K562 (cell line): ENCODE data around the gene DCUN1D3. TPM values are rescaled to one million over a fixed set of nuclear protein-coding genes. Genes with fewer than 3 reads are reported as not detected.

Experiments
- CBX5 ChIP-seq: IDR thresholded peaks from 2 replicates; pipeline ENCODE4 v1.6.1; 2014; ENCODE audit warnings: low read depth, borderline replicate concordance
- CREM ChIP-seq: IDR thresholded peaks from 2 replicates; pipeline ENCODE4 v1.6.1; 2014; ENCODE audit warnings: antibody characterized with exemption, low read depth
- EP400 ChIP-seq: fragments of 450-650 bp; IDR thresholded peaks from 2 replicates; pipeline ENCODE4 v1.6.1; 2017; ENCODE audit warnings: antibody characterized with exemption, mild to moderate bottlenecking, moderate library complexity
- FOXJ2 ChIP-seq: fragments of 200-800 bp; sonication (Bioruptor generic); IDR thresholded peaks from 2 replicates; pipeline ENCODE4 v1.6.1; 2016; ENCODE audit warnings: missing genetic modification characterization, missing compliant biosample characterization
- FOXP1 ChIP-seq: sonication (generic); formaldehyde crosslinking; IDR thresholded peaks from 2 replicates; pipeline ENCODE4 v1.8.0; 2022; ENCODE audit warnings: mild to moderate bottlenecking, missing genetic modification reagents
- FUS ChIP-seq: fragments of 200-400 bp; formaldehyde crosslinking; optimal IDR thresholded peaks from 2 replicates; pipeline ENCODE3; 2017; ENCODE audit warnings: low read depth, low read length
- HIVEP1 ChIP-seq: fragments of 250-450 bp; sonication (Bioruptor Pico); IDR thresholded peaks from 2 replicates; pipeline ENCODE4 v1.4.0; 2020; ENCODE audit warnings: mild to moderate bottlenecking
- KLF10 ChIP-seq: fragments of 250-450 bp; sonication (Bioruptor Pico); IDR thresholded peaks from 2 replicates; pipeline ENCODE4 v1.6.1; 2021; ENCODE audit warnings: matching md5 sums
- LCOR ChIP-seq: sonication (generic); formaldehyde crosslinking; IDR thresholded peaks from 2 replicates; pipeline ENCODE4 v1.8.0; 2022; ENCODE audit warnings: mild to moderate bottlenecking, missing genetic modification reagents
- MCM3 ChIP-seq: fragments of 450-650 bp; IDR thresholded peaks from 2 replicates; pipeline ENCODE4 v1.6.1; 2016
- POLR2A ChIP-seq: fragments of 450-650 bp; conservative IDR thresholded peaks from 2 replicates; pipeline ENCODE4 v1.6.1; 2016
- POLR2B ChIP-seq: fragments of 450-650 bp; IDR thresholded peaks from 2 replicates; pipeline ENCODE4 v1.6.1; 2018; ENCODE audit warnings: low read depth; ENCODE audit not compliant: partially characterized antibody
- SIX5 ChIP-seq, 2 experiments: IDR thresholded peaks; 2 replicates each; pipeline ENCODE4 v1.6.1; 2011; ENCODE audit warnings: low read length in 2 of 2, borderline replicate concordance in 1 of 2, low read depth in 1 of 2, mild to moderate bottlenecking in 1 of 2, moderate library complexity in 1 of 2; ENCODE audit not compliant: insufficient read depth in 1 of 2
- SMARCB1 ChIP-seq: IDR thresholded peaks from 2 replicates; pipeline ENCODE4 v1.6.1; 2011; ENCODE audit warnings: improper control_type of control experiment, low read depth; ENCODE audit not compliant: insufficient read length
- SMARCC2 ChIP-seq: fragments of 450-650 bp; IDR thresholded peaks from 2 replicates; pipeline ENCODE4 v1.6.1; 2017; ENCODE audit warnings: antibody characterized with exemption, moderate library complexity, mild to moderate bottlenecking, low read depth
- U2AF1 ChIP-seq: fragments of 200-400 bp; formaldehyde crosslinking; optimal IDR thresholded peaks from 2 replicates; pipeline ENCODE3; 2017; ENCODE audit warnings: mild to moderate bottlenecking, low read depth, low read length, moderate library complexity
- ZBTB17 ChIP-seq: fragments of 450-650 bp; formaldehyde crosslinking; IDR thresholded peaks from 2 replicates; pipeline ENCODE4 v1.4.0; 2020; ENCODE audit warnings: mild to moderate bottlenecking
- ZNF165 ChIP-seq: fragments of 250-450 bp; sonication (Bioruptor Pico); IDR thresholded peaks from 2 replicates; pipeline ENCODE4 v1.4.0; 2020; ENCODE audit warnings: borderline replicate concordance
- ZNF79 ChIP-seq: fragments of 250-450 bp; sonication (Bioruptor Pico); IDR thresholded peaks from 2 replicates; pipeline ENCODE4 v1.4.0; 2020; ENCODE audit warnings: low read depth, mild to moderate bottlenecking, moderate library complexity
- polyA plus RNA-seq, 8 experiments: library from polyadenylated mRNA; depleted of rRNA in 4 of 8; stranded (reverse) in 5 of 8; unstranded in 3 of 8; fragments of >200 nt; fragmentation: Nextera tagmentation in 2 of 8; fragmentation: Illumina TruSeq in 1 of 8; extraction: Ambion mirVana in 2 of 8; extraction: Trizol in 1 of 8; gene quantifications; 2 replicates each; pipeline versions ENCODE4 v1.2.1 to v1.2.3, GENCODE V29; 2011 to 2014; ENCODE audit warnings: inconsistent platforms in 1 of 8, missing spikeins in 1 of 8
- total RNA-seq, 7 experiments: library from RNA; depleted of rRNA in 6 of 7; stranded (reverse); fragments of >200 nt in 6 of 7; fragmentation: Illumina TruSeq in 2 of 7; extraction: Trizol in 2 of 7; gene quantifications; 2 replicates each; pipeline versions ENCODE4 v1.2.1 to v1.2.3, GENCODE V29; 2011 to 2021; ENCODE audit warnings: low replicate concordance in 1 of 7
- TF ChIP-seq, protein P1 (sequence below): fragments of 450-650 bp; IDR thresholded peaks from 2 replicates; pipeline ENCODE4 v1.6.1; 2016; ENCODE audit warnings: antibody characterized with exemption
- TF ChIP-seq, protein P2 (sequence below): fragments of 250-450 bp; sonication (Bioruptor Pico); IDR thresholded peaks from 2 replicates; pipeline ENCODE4 v1.4.0; 2020; ENCODE audit warnings: borderline replicate concordance
- TF ChIP-seq, protein P3 (sequence below): sonication (generic); formaldehyde crosslinking; IDR thresholded peaks from 2 replicates; pipeline ENCODE4 v1.8.1; 2022; ENCODE audit warnings: missing genetic modification reagents
- TF ChIP-seq, protein P4 (sequence below): sonication (generic); formaldehyde crosslinking; IDR thresholded peaks from 2 replicates; pipeline ENCODE4 v1.8.0; 2022; ENCODE audit warnings: missing genetic modification reagents, mild to moderate bottlenecking, borderline replicate concordance
- TF ChIP-seq, protein P5 (sequence below): fragments of 450-650 bp; conservative IDR thresholded peaks from 2 replicates; pipeline ENCODE4 v1.6.1; 2016; ENCODE audit warnings: missing genetic modification characterization, low read depth, mild to moderate bottlenecking, control low read depth, missing compliant biosample characterization

The DCUN1D3 gene
- total and polyA plus RNA-seq, 9 of the 15 experiments (the other 6 are each of a cell fraction or from before 2014, with no cell fraction given): 1.0 to 4.7 (median 2.2) TPM

DNA sequence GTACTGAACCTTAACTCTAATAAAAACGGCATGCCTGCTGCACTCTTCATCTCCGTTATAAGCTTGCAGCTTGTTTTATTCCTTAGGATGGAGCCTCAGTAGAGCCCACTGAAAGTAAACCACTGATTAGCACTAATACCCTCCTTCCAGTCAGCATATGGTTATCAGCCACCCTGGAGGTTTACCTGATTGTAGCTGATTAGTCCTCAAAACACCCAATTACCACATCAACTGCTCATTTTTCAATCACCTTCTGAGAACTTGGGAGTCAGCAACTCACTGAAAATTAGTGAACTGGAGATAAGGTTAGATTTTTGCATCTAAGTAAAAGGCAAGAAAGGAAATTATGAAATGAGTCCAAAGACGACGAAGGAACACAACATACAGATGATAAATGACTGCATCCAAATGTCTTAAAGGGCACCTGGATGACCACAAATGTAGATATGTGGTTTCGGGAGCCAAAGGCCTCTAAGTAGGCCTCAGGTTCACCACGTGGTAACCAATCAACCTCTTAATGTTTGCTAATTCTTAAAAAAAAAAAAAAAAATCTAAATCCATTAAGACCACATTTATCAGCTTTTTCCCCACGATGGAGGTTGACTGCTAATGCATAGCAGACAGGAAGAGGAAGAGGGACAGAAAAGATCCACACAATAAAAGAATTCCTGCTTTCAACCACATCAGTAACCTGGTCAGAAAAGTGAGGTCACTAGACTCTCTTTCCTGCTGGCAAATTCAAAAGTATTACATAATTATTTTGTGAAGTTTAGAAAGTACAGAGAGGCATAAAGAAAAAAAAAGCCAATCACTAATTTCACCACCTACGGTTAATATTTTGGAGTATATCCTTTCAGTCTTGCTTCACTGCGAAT, 28.0 kb downstream of the DCUN1D3 start (continued):
- TF ChIP-seq ZBTB17 (no peak), FUS (no peak), ZNF79 (no peak), HIVEP1 (CRISPR knock-in tag) (no peak), MCM3 (no peak), U2AF1 (no peak), ZNF165 (CRISPR knock-in tag) (no peak), SIX5 (IDR thresholded peaks at IDR 0.05; ENCODE audit: borderline replicate concordance in 1 of 2, insufficient read depth in 1 of 2, low read depth in 1 of 2, low read length in 2 of 2) (no peak), FOXP1 (CRISPR knock-in tag) (no peak), SMARCB1 (no peak), LCOR (no peak), EP400 (no peak), SMARCC2 (no peak), FOXJ2 (tag) (no peak), CBX5 (no peak), POLR2B (no peak), KLF10 (CRISPR knock-in tag) (no peak), CREM (no peak), POLR2A (no peak)
- TF ChIP-seq, protein P1, sequence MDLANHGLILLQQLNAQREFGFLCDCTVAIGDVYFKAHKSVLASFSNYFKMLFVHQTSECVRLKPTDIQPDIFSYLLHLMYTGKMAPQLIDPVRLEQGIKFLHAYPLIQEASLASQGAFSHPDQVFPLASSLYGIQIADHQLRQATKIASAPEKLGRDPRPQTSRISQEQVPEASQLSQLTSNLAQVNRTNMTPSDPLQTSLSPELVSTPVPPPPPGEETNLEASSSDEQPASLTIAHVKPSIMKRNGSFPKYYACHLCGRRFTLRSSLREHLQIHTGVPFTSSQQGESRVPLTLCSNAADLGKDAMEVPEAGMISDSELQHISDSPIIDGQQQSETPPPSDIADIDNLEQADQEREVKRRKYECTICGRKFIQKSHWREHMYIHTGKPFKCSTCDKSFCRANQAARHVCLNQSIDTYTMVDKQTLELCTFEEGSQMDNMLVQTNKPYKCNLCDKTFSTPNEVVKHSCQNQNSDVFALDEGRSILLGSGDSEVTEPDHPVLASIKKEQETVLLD: no peak
- TF ChIP-seq, protein P2, sequence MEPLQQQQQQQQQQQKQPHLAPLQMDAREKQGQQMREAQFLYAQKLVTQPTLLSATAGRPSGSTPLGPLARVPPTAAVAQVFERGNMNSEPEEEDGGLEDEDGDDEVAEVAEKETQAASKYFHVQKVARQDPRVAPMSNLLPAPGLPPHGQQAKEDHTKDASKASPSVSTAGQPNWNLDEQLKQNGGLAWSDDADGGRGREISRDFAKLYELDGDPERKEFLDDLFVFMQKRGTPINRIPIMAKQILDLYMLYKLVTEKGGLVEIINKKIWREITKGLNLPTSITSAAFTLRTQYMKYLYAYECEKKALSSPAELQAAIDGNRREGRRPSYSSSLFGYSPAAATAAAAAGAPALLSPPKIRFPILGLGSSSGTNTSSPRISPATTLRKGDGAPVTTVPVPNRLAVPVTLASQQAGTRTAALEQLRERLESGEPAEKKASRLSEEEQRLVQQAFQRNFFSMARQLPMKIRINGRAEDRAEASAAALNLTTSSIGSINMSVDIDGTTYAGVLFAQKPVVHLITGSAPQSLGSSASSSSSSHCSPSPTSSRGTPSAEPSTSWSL (CRISPR knock-in tag): no peak
- TF ChIP-seq, protein P3, sequence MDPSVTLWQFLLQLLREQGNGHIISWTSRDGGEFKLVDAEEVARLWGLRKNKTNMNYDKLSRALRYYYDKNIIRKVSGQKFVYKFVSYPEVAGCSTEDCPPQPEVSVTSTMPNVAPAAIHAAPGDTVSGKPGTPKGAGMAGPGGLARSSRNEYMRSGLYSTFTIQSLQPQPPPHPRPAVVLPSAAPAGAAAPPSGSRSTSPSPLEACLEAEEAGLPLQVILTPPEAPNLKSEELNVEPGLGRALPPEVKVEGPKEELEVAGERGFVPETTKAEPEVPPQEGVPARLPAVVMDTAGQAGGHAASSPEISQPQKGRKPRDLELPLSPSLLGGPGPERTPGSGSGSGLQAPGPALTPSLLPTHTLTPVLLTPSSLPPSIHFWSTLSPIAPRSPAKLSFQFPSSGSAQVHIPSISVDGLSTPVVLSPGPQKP (CRISPR knock-in tag): no peak
- TF ChIP-seq, protein P4, sequence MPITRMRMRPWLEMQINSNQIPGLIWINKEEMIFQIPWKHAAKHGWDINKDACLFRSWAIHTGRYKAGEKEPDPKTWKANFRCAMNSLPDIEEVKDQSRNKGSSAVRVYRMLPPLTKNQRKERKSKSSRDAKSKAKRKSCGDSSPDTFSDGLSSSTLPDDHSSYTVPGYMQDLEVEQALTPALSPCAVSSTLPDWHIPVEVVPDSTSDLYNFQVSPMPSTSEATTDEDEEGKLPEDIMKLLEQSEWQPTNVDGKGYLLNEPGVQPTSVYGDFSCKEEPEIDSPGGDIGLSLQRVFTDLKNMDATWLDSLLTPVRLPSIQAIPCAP: no peak
- TF ChIP-seq, protein P5, sequence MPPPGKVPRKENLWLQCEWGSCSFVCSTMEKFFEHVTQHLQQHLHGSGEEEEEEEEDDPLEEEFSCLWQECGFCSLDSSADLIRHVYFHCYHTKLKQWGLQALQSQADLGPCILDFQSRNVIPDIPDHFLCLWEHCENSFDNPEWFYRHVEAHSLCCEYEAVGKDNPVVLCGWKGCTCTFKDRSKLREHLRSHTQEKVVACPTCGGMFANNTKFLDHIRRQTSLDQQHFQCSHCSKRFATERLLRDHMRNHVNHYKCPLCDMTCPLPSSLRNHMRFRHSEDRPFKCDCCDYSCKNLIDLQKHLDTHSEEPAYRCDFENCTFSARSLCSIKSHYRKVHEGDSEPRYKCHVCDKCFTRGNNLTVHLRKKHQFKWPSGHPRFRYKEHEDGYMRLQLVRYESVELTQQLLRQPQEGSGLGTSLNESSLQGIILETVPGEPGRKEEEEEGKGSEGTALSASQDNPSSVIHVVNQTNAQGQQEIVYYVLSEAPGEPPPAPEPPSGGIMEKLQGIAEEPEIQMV (tag): no peak
